ENCODE measurements around the gene LRRC10B. TPM values are rescaled to one million over a fixed set of nuclear protein-coding genes. Genes with fewer than 3 reads are reported as not detected.

The LRRC10B gene
- total RNA-seq, 2 experiments from 2014 or later, result not detected

DNA sequence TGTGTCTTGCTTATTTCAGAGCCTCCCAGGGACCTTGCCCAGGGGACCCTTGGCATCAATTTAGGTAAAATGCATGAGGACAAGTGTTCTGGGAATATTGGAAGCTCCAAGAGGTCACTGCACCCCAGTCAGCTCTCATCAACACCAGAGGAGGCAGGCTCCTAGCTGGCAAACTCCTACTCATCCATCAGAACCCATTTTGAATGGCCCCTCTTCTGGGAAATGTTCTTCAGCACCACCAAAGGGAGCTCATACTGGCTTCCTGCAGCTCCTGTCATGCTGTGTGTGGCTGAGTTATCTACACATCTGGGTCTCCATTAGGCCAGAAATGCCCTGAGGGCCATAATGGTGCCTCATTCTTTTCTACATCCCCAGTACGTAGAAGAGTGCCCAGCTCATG is 17.7 kb downstream of the LRRC10B start:
- Mint-ChIP-seq H3K9me3 (no peaks in the 10 kb centered on the region), H3K4me1 (ENCODE audit: low read depth) (no peaks in the 10 kb centered on the region), H3K27ac (no peak overlapping the region), H3K27me3 (ENCODE audit: low read depth) (peaks cover 4% of the 10 kb centered on the region), H3K36me3 (ENCODE audit: low read depth) (no peaks in the 10 kb centered on the region), H3K4me3 (no peak overlapping the region)
- CTCF ChIA-PET, result interaction anchor here (0.5 to 1.7 kb wide), 5 partner anchors 9 to 87 kb away, joined by 3 to 10 read pairs (median 5); no protein-coding TSS in a partner anchor
- intact Hi-C loops (cut with micrococcal nuclease), result no loop called here
- DNase-seq, result no peak

DNA sequence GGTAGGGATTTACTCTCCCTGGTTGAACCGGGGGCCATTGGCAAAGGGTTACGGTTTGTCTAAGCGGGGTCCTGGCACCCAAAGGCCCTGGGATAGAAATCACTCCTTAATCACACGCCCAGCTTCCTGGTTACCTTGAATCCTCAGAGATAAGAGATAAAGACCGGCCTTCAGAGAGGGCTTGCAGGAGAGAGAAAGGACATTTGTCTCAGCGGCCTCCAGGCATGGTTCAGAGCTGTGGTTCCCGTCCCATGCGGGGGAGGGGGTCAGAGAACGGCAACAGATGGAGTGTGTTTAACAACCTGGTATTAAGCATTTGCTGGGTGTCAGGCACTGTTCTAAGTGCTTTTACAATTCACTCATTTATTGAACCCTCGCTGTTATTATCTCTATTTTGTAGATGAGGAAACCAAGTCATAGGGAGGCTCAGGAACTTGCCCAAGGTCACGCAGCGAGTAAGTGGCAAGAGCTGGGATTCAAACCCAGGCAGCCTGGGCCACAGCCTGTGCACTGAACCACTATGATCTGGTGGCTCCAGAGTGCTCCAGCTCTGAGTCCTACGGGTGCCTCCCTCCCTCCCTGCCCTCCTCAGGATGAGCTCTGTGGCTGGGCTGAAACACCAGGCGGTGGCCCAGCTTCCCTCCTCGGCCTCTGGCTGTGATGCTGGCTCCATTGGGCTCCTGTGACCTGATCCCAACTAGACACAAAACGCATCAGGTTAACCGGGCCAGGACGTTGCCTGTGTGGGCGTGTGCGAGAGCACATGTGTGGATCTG is 18.6 kb downstream of the LRRC10B start:
- H3K36me3 Mint-ChIP-seq (ENCODE audit: low read depth), result no peaks in the 10 kb centered on the region
- H3K4me3 Mint-ChIP-seq, result no peak overlapping the region
- DNase-seq, result no peak
- CTCF ChIA-PET, result interaction anchor here (1.0 to 2.4 kb wide), 4 partner anchors 10 to 80 kb away, joined by 3 to 10 read pairs (median 6); no protein-coding TSS in a partner anchor
- H3K27me3 Mint-ChIP-seq (ENCODE audit: low read depth), result peaks cover 4% of the 10 kb centered on the region
- no peaks in the 10 kb centered on the region for H3K9me3 Mint-ChIP-seq
- intact Hi-C loops (cut with micrococcal nuclease), result no loop called here
- no peaks in the 10 kb centered on the region for H3K4me1 Mint-ChIP-seq (ENCODE audit: low read depth)
- H3K27ac Mint-ChIP-seq, result no peak overlapping the region

DNA sequence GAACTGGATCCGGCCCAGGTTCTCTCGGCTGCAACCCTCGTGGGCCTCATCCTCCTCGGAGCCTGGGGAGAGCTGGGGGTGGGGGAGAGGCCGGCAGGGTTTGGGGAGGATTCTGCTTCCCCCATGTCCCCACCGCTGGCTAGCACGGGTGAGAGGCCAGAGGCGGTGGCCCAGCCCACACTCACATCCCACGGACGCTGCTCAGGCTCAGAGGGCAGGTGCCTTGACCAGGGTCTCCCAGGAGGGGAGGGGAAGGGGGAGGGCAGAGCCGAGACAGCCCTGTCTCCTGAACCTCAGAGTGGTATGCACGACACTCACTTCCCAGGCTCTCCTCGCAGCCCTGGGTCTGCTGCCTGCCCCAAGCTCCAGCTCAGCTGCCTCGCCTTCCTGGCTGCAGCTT is 19.6 kb downstream of the LRRC10B start:
- Mint-ChIP-seq H3K27ac (no peak overlapping the region), H3K4me3 (no peak overlapping the region), H3K27me3 (ENCODE audit: low read depth) (peaks cover 4% of the 10 kb centered on the region), H3K9me3 (no peaks in the 10 kb centered on the region), H3K4me1 (ENCODE audit: low read depth) (no peaks in the 10 kb centered on the region), H3K36me3 (ENCODE audit: low read depth) (no peaks in the 10 kb centered on the region)
- DNase-seq, result no peak
- CTCF ChIA-PET, result interaction anchor here (2.4 kb wide), 1 partner anchor 11 kb away, joined by 7 read pairs; no protein-coding TSS in a partner anchor
- intact Hi-C loops (cut with micrococcal nuclease), result no loop called here

DNA sequence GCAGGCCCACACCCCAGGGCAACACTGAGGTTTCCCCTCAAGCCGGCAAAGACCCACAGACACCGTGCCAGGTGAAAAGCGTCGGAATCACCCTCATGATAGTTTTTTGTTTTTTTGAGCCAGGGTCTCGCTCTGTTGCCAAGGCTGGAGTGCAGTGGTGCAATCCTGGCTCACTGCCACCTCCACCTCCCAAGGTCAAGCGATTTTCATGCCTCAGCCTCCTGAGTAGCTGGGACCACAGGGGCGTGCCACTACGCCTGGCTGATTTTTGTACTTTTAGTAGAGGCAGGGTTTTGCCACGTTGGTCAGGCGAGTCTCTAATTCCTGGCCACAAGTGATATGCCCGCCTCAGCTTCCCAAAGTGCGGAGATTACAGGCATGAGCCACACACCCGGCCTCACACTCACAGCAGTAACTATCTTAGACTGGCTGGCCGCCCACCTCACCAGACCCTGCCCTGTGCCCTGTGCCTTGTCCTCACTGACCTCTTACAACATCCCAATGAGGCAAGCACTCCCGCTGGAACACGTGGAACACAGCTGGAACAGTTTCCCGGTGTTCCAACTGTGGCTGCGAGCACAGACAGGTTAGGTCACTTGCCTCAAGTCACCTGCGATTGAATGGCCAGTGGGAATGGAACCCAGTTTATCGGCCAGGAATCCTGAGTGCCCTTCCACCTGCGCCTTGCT is 21.1 kb downstream of the LRRC10B start:
- Mint-ChIP-seq H3K27ac (no peak overlapping the region), H3K4me3 (no peak overlapping the region), H3K36me3 (ENCODE audit: low read depth) (no peaks in the 10 kb centered on the region), H3K4me1 (ENCODE audit: low read depth) (no peaks in the 10 kb centered on the region), H3K9me3 (no peaks in the 10 kb centered on the region), H3K27me3 (ENCODE audit: low read depth) (peaks cover 3% of the 10 kb centered on the region)
- CTCF ChIA-PET, result interaction anchor here (1.3 to 2.7 kb wide), 2 partner anchors 12 to 30 kb away, joined by 3 to 17 read pairs; no protein-coding TSS in a partner anchor
- no peak for DNase-seq
- intact Hi-C loops (cut with micrococcal nuclease), result loop anchor here (5.0 kb wide), 1 partner anchor 108 kb away; no protein-coding TSS in a partner anchor

DNA sequence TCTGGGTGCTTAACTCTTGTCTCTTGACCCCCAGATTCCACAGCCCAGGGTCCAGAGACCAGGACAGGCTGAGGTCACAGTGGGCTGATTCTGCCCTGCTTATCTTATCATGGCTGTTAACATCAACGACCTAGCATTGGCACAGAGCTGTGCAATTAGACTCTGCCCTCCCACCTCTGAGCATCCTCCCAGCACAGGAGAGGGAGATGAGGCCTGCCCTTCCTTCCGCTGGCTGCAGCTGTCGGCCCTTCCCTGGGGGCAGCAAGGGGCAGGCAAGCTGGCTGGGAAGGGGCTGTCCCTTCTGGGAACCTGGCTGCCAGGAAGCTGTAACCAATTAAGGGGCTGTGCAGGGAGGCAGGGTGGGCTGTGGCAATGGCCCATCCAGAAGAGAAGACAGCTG is 22.5 kb downstream of the LRRC10B start:
- H3K9me3 Mint-ChIP-seq, result no peaks in the 10 kb centered on the region
- no peaks in the 10 kb centered on the region for H3K4me1 Mint-ChIP-seq (ENCODE audit: low read depth)
- no peaks in the 10 kb centered on the region for H3K36me3 Mint-ChIP-seq (ENCODE audit: low read depth)
- H3K4me3 Mint-ChIP-seq, result no peak overlapping the region
- H3K27ac Mint-ChIP-seq, result no peak overlapping the region
- no peak for DNase-seq
- H3K27me3 Mint-ChIP-seq (ENCODE audit: low read depth), result peaks cover 5% of the 10 kb centered on the region
- CTCF ChIA-PET, result interaction anchor here (0.8 to 2.9 kb wide), 7 partner anchors 9 to 262 kb away, joined by 3 to 17 read pairs (median 9); no protein-coding TSS in a partner anchor
- intact Hi-C loops (cut with micrococcal nuclease), result loop anchor here (5.0 kb wide), 1 partner anchor 106 kb away; no protein-coding TSS in a partner anchor

DNA sequence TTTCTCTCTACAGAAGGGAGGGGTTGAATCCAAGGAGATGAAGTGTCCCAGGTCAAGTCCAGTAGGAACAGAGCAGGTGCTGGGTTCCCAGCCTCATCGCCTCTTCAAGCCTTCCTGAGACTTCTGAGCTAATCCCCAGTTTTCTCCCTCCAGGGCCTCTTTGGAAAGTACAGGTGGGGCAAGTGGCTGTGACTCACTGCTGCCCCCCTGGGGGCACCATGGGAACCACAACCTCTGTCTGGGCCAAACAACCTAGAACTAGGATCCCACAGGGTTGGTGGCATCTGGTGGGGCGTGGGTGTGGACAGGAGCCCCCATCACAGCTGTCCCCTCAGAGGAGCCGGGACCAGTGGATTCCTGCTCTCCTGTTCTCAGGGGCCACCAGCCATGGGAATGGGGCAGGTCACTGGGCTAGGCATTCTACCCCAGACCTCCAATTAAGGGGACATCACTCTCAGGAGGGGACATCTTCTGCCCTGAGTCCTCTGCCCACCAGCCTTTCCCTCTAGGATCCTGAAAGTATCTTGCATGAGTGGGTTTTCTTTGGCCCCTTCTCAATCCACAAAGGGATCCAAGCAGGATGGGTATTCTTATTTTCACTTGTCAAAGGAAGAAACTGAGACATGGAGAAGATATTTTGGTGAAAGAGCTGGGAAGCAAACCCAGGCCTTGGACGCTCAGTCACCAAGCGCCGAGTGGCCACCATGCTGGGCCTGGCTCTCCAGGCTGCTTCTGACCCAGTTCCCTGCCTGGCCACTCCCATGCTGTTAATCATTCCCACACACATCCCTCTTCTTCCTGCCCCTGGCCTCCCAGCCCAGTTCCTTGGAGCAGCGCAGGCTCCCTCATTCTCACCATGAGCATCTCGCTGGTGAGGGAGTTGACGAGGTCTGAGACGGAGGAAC is 23.8 kb downstream of the LRRC10B start:
- Mint-ChIP-seq H3K27ac (no peak overlapping the region), H3K4me3 (no peak overlapping the region), H3K9me3 (no peaks in the 10 kb centered on the region), H3K27me3 (ENCODE audit: low read depth) (peaks cover 5% of the 10 kb centered on the region), H3K4me1 (ENCODE audit: low read depth) (no peaks in the 10 kb centered on the region), H3K36me3 (ENCODE audit: low read depth) (no peaks in the 10 kb centered on the region)
- DNase-seq, result peak; percentile 59
- CTCF ChIA-PET, result interaction anchor here (0.5 to 2.9 kb wide), 18 partner anchors 9 to 556 kb away, joined by 3 to 17 read pairs (median 3); no protein-coding TSS in a partner anchor
- intact Hi-C loops (cut with micrococcal nuclease), result loop anchor here (5.0 kb wide), 1 partner anchor 105 kb away; no protein-coding TSS in a partner anchor

DNA sequence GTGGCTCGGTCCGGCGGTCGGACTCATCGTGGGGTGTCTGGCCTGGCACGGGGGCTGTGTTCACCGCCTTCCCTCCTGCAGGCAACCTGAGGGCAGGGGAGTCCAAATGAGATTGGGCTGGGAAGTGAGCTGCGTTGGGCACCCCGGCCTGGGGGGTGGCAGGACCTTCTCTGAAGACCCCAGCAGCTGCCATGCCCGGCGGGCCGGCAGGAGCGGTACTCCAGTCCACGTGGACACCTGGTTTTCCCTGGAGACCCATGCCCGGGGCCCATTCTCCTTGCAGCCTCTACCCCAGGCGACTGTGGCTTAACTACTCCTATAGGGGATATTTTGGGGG is 24.5 kb downstream of the LRRC10B start:
- Mint-ChIP-seq H3K36me3 (ENCODE audit: low read depth) (no peaks in the 10 kb centered on the region), H3K27me3 (ENCODE audit: low read depth) (peaks cover 2% of the 10 kb centered on the region), H3K4me1 (ENCODE audit: low read depth) (no peaks in the 10 kb centered on the region), H3K4me3 (no peak overlapping the region), H3K9me3 (no peaks in the 10 kb centered on the region), H3K27ac (no peak overlapping the region)
- intact Hi-C loops (cut with micrococcal nuclease), result loop anchor here (5.0 kb wide), 1 partner anchor 104 kb away; no protein-coding TSS in a partner anchor
- CTCF ChIA-PET, result interaction anchor here (0.6 to 2.9 kb wide), 4 partner anchors 16 to 67 kb away, joined by 3 to 15 read pairs (median 6); no protein-coding TSS in a partner anchor
- DNase-seq, result no peak

DNA sequence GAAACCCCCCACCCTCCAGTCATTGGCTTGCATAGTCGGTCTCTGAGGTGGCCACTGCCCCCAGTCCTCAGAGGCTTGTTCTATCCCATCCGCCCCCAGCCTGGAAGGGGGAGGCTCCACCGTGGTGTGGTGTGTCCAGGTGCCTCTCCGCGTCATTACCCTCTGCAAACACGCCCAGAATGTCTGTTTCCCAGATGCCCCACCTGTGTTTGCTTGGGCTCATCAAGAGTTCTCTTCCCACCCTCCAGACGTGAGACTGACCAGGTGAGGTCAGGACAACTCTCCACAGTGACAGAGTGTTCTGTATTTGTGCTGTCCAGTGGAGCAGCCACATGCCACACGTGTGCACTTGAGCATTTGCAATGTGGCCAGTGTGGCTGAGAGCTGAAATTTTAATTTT is 24.9 kb downstream of the LRRC10B start:
- Mint-ChIP-seq H3K9me3 (no peaks in the 10 kb centered on the region), H3K36me3 (ENCODE audit: low read depth) (no peaks in the 10 kb centered on the region), H3K27ac (no peak overlapping the region), H3K4me1 (ENCODE audit: low read depth) (no peaks in the 10 kb centered on the region), H3K4me3 (no peak overlapping the region), H3K27me3 (ENCODE audit: low read depth) (peaks cover 2% of the 10 kb centered on the region)
- CTCF ChIA-PET, result interaction anchor here (0.6 to 2.9 kb wide), 3 partner anchors 16 to 67 kb away, joined by 3 to 15 read pairs (median 4); no protein-coding TSS in a partner anchor
- intact Hi-C loops (cut with micrococcal nuclease), result loop anchor here (5.0 kb wide), 1 partner anchor 104 kb away; no protein-coding TSS in a partner anchor
- no peak for DNase-seq

DNA sequence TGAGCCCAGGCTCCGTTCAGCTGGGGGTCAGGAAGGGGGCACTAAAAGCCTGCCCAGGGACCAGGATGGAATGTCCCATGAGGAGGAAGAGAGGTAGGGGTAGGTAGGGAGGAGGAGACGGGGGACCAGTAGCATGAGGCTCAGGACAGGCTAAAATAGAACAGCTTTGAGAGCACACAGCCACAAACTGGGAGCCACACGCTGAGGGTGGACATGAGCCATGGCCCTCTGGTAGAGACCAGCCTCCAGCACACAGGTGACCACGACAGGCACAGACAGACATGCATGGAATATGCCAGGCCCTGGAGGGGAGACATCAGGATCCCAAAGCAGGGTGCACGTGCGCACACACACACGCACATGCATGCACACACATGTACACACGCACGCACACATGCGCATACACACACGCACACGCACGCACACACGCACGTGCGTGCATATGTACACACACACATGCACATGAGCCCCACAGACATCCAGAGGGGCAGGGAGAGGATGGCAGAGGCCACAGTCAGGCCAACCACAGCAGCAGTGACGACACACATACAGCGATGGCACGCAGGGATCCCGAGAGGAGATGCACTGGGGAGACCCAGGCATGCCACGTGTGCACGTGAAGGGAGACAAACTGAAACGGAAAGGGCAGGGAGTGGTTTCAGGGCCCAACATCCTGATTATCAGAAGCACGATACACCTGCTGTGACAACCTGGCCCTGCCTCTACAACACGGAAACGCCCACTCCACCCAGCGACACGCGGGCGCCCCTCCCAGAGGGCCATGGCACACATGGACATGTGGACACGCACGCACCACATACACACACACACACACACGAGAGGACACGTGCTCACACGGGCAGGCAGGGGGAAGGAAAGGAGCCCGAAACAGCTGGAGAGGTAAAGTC is 25.7 kb downstream of the LRRC10B start:
- DNase-seq, result no peak
- H3K9me3 Mint-ChIP-seq, result no peaks in the 10 kb centered on the region
- no peak overlapping the region for H3K4me3 Mint-ChIP-seq
- CTCF ChIA-PET, result interaction anchor here (1.4 to 2.9 kb wide), 2 partner anchors 17 to 52 kb away, joined by 4 to 15 read pairs; no protein-coding TSS in a partner anchor
- intact Hi-C loops (cut with micrococcal nuclease), result loop anchor here (5.0 kb wide), 1 partner anchor 103 kb away; no protein-coding TSS in a partner anchor
- H3K36me3 Mint-ChIP-seq (ENCODE audit: low read depth), result no peaks in the 10 kb centered on the region
- no peak overlapping the region for H3K27ac Mint-ChIP-seq
- H3K4me1 Mint-ChIP-seq (ENCODE audit: low read depth), result no peaks in the 10 kb centered on the region
- peaks cover 2% of the 10 kb centered on the region for H3K27me3 Mint-ChIP-seq (ENCODE audit: low read depth)

DNA sequence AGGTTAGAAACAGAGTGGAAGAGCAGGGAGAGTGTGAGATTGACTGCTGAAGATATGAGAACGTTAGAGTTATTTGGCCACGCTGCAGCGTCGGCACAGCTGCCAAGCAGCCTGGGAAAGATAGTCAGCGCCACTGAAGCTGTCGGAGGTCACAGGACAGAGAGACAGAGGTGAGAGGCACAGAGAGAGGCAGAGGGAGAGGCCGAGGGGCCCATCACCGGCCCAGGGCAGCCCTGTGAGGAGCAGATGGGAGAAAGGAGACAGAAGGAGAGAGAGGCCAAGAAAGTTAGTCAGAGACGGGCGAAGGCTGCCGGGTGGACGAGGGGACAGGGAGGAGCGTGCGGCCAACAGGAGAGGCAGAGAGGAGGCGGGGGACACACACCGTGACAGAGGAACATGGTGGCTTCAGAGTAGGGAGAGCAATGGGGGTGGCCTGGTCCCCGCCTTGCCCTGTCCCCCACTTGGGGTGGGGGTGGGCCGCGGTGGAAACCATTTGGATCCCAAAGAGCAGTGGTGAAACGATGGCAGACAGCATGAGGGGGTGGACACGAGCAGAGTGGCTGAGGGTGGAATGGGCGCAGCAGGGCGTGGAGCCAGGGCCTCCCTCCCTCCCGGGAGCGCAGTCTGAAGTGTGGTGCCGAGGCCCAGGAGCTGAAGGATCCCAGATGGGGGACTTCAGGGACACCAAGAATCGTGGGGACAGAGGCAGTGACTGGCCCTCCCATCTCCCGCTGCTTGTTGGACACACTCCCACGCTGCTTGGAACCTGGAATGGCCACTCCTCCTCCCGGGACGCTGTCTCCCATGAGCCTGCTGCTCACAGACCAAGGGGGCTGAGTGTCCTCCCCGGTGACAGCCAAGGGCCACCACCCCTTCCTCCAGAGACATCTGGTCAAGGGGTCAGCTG is 26.6 kb downstream of the LRRC10B start:
- no peak for DNase-seq
- intact Hi-C loops (cut with micrococcal nuclease), result loop anchor here (5.0 kb wide), 1 partner anchor 102 kb away; no protein-coding TSS in a partner anchor
- Mint-ChIP-seq H3K4me1 (ENCODE audit: low read depth) (no peaks in the 10 kb centered on the region), H3K36me3 (ENCODE audit: low read depth) (no peaks in the 10 kb centered on the region), H3K27me3 (ENCODE audit: low read depth) (peaks cover 2% of the 10 kb centered on the region), H3K27ac (no peak overlapping the region), H3K9me3 (no peaks in the 10 kb centered on the region), H3K4me3 (no peak overlapping the region)
- CTCF ChIA-PET, result no interaction called here
